H9 (cell line): ENCODE data around the gene KRT31. TPM values are rescaled to one million over a fixed set of nuclear protein-coding genes. Genes with fewer than 3 reads are reported as not detected.

Experiments used
- DNase-seq: peaks from one replicate; pipeline ENCODE4 v3.0.0-alpha.2; 2017
- H2AFZ ChIP-seq: one replicate; pipeline ENCODE4 v1.6.1; 2013; ENCODE audit warnings: mild to moderate bottlenecking, low read length, control low read depth, moderate library complexity
- H2AK5ac ChIP-seq: 2 replicates; pipeline ENCODE4 v1.6.1; 2013; ENCODE audit warnings: low read length, control low read depth, mixed read lengths; ENCODE audit not compliant: insufficient read length
- H2BK120ac ChIP-seq: one replicate; pipeline ENCODE4 v1.6.1; 2013; ENCODE audit warnings: low read depth, mild to moderate bottlenecking, low read length, control low read depth, inconsistent platforms; ENCODE audit not compliant: poor library complexity, severe bottlenecking
- H2BK12ac ChIP-seq: 2 replicates; pipeline ENCODE4 v1.6.1; 2013; ENCODE audit warnings: low read length, control low read depth, mixed read lengths, low read depth; ENCODE audit not compliant: insufficient read length
- H2BK15ac ChIP-seq: 2 replicates; pipeline ENCODE4 v1.6.1; 2013; ENCODE audit warnings: low read depth, low read length, control low read depth
- H2BK20ac ChIP-seq: one replicate; pipeline ENCODE4 v1.6.1; 2013; ENCODE audit warnings: low read depth, mild to moderate bottlenecking, low read length, control low read depth, inconsistent platforms; ENCODE audit not compliant: poor library complexity, severe bottlenecking
- H2BK5ac ChIP-seq: 2 replicates; pipeline ENCODE4 v1.6.1; 2013; ENCODE audit warnings: low read length, control low read depth, mixed read lengths; ENCODE audit not compliant: insufficient read length
- H3K14ac ChIP-seq: 2 replicates; pipeline ENCODE4 v1.6.1; 2013; ENCODE audit warnings: low read length, control low read depth; ENCODE audit not compliant: insufficient read depth
- H3K18ac ChIP-seq: 2 replicates; pipeline ENCODE4 v1.6.1; 2013; ENCODE audit warnings: low read depth, mild to moderate bottlenecking, mixed read lengths, low read length, control low read depth; ENCODE audit not compliant: insufficient read length
- H3K23ac ChIP-seq: 2 replicates; pipeline ENCODE4 v1.6.1; 2013; ENCODE audit warnings: low read length, control low read depth, mixed read lengths, low read depth; ENCODE audit not compliant: insufficient read length
- H3K23me2 ChIP-seq: 2 replicates; pipeline ENCODE4 v1.6.1; 2013; ENCODE audit warnings: low read depth, mild to moderate bottlenecking, mixed read lengths, low read length, control low read depth; ENCODE audit not compliant: insufficient read length, poor library complexity, severe bottlenecking
- H3K27ac ChIP-seq: 2 replicates; pipeline ENCODE4 v1.5.1; 2013; ENCODE audit warnings: low read length, control low read depth, mixed read lengths, low read depth; ENCODE audit not compliant: insufficient read length
- H3K27me3 ChIP-seq: 2 replicates; pipeline ENCODE4 v1.6.1; 2013; ENCODE audit warnings: low read length, control low read depth, inconsistent platforms; ENCODE audit not compliant: insufficient read depth
- H3K4ac ChIP-seq: 2 replicates; pipeline ENCODE4 v1.6.1; 2013; ENCODE audit warnings: low read depth, mild to moderate bottlenecking, control low read depth, inconsistent platforms, low read length, moderate library complexity
- H3K4me1 ChIP-seq: 2 replicates; pipeline ENCODE4 v1.6.1; 2013; ENCODE audit warnings: low read length, control low read depth, inconsistent platforms; ENCODE audit not compliant: insufficient read depth
- H3K4me2 ChIP-seq: 2 replicates; pipeline ENCODE4 v1.6.1; 2013; ENCODE audit warnings: low read length, control low read depth, mixed read lengths; ENCODE audit not compliant: insufficient read length, insufficient read depth
- H3K56ac ChIP-seq: 2 replicates; pipeline ENCODE4 v1.6.1; 2013; ENCODE audit warnings: low read depth, mild to moderate bottlenecking, mixed read lengths, low read length, control low read depth; ENCODE audit not compliant: insufficient read length
- H3K79me1 ChIP-seq: 2 replicates; pipeline ENCODE4 v1.6.1; 2013; ENCODE audit warnings: low read depth, mild to moderate bottlenecking, moderate library complexity, low read length, control low read depth, inconsistent platforms; ENCODE audit not compliant: insufficient read depth, poor library complexity, severe bottlenecking
- H3K79me2 ChIP-seq: 2 replicates; pipeline ENCODE4 v1.6.1; 2013; ENCODE audit warnings: low read length, control low read depth, inconsistent platforms; ENCODE audit not compliant: insufficient read depth
- H3K9ac ChIP-seq: 2 replicates; pipeline ENCODE4 v1.6.1; 2013; ENCODE audit warnings: low read length, control low read depth, mixed read lengths; ENCODE audit not compliant: insufficient read length; ENCODE audit errors: extremely low read depth
- H3K9me3 ChIP-seq: one replicate; pipeline ENCODE4 v1.6.1; 2013; ENCODE audit warnings: low read depth, low read length, inconsistent platforms; ENCODE audit not compliant: control insufficient read depth
- H3T11ph ChIP-seq: one replicate; pipeline ENCODE4 v1.6.1; 2013; ENCODE audit warnings: mild to moderate bottlenecking, low read length, control low read depth, inconsistent platforms
- H4K20me1 ChIP-seq: one replicate; pipeline ENCODE4 v1.6.1; 2013; ENCODE audit not compliant: control insufficient read depth, insufficient read length, insufficient read depth
- H4K5ac ChIP-seq: 2 replicates; pipeline ENCODE4 v1.6.1; 2013; ENCODE audit warnings: low read depth, mild to moderate bottlenecking, mixed read lengths, low read length, control low read depth; ENCODE audit not compliant: insufficient read length
- H4K8ac ChIP-seq: replicated peaks from 2 replicates; pipeline ENCODE4 v1.6.1; 2013; ENCODE audit warnings: low read length, control low read depth, mixed read lengths, low read depth; ENCODE audit not compliant: insufficient read length
- H4K91ac ChIP-seq: 2 replicates; pipeline ENCODE4 v1.6.1; 2013; ENCODE audit warnings: low read depth, mild to moderate bottlenecking, moderate library complexity, mixed read lengths, low read length, control low read depth; ENCODE audit not compliant: insufficient read length
- H3K27ac Mint-ChIP-seq, 3 experiments: 2 replicates in 2 of 3; 3 replicates in 1 of 3; pipeline ENCODE4 v1.8.0; 2020 to 2021; ENCODE audit warnings: mixed read lengths in 3 of 3, mild to moderate bottlenecking in 1 of 3, moderate library complexity in 1 of 3
- H3K27me3 Mint-ChIP-seq: 2 replicates; pipeline ENCODE4 v1.8.0; 2021; ENCODE audit warnings: low read depth, mild to moderate bottlenecking, moderate library complexity, mixed read lengths
- H3K36me3 Mint-ChIP-seq, 3 experiments: 2 replicates in 2 of 3; 3 replicates in 1 of 3; pipeline ENCODE4 v1.8.0; 2020 to 2021; ENCODE audit warnings: low read depth in 3 of 3, mixed read lengths in 3 of 3; ENCODE audit not compliant: insufficient read depth in 1 of 3
- H3K4me1 Mint-ChIP-seq, 2 experiments: 2 replicates each; pipeline ENCODE4 v1.8.0; 2020; ENCODE audit warnings: mixed read lengths in 2 of 2
- H3K4me3 Mint-ChIP-seq, 2 experiments: 2 replicates in 1 of 2; 3 replicates in 1 of 2; pipeline ENCODE4 v1.8.0; 2020 to 2021; ENCODE audit warnings: mild to moderate bottlenecking in 2 of 2, mixed read lengths in 2 of 2, moderate library complexity in 1 of 2
- H3K9me3 Mint-ChIP-seq, 2 experiments: 2 replicates in 1 of 2; 3 replicates in 1 of 2; pipeline ENCODE4 v1.8.0; 2020; ENCODE audit warnings: mild to moderate bottlenecking in 2 of 2, mixed read lengths in 2 of 2, moderate library complexity in 1 of 2
- CTCF ChIP-seq: fragments of 200-600 bp; sonication (generic); conservative IDR thresholded peaks from 3 replicates; pipeline ENCODE4 v1.8.0; 2021; ENCODE audit warnings: antibody characterized with exemption, mild to moderate bottlenecking
- WGBS: extraction: QIAGEN DNeasy Blood & Tissue Kit; methylation state at CpG from one replicate; pipeline ENCODE4 v1.1.7; 2013; ENCODE audit warnings: missing lambda C conversion rate, low lambda C conversion rate, mixed read lengths; ENCODE audit not compliant: insufficient read length; ENCODE audit errors: extremely low coverage; 5-methylcytosine and 5-hydroxymethylcytosine counted together
- total RNA-seq: library from RNA; stranded (reverse); gene quantifications from 2 replicates; pipeline ENCODE4 v1.2.1, GENCODE V29; 2021

KRT31 gene
- total RNA-seq, 1 experiment from 2014 or later, result not detected

- H3K79me1 ChIP-seq, result no peaks in the 10 kb centered on the region
- no peak overlapping the region for H3K27ac Mint-ChIP-seq
- no peak overlapping the region for H3K4me3 Mint-ChIP-seq
- H4K20me1 ChIP-seq, result no peaks in the 10 kb centered on the region
- no peak overlapping the region for H4K91ac ChIP-seq
- H3K4me1 ChIP-seq, result no peaks in the 10 kb centered on the region
- H3K4me1 Mint-ChIP-seq, result peaks cover 0 to 5% of the 10 kb centered on the region in 2 experiments; a peak in 1 of 4 replicates
- H3K4me2 ChIP-seq, result no peak overlapping the region
- H3K18ac ChIP-seq, result no peak overlapping the region
- H2BK20ac ChIP-seq, result no peak overlapping the region
- no CpG with 5 or more reads among the region's 4 CpGs for WGBS
- no peak overlapping the region for H3K23ac ChIP-seq
- DNase-seq, result no peak
- H4K8ac ChIP-seq, result no peak overlapping the region
- H3K9me3 Mint-ChIP-seq, result peaks cover 0 to 10% of the 10 kb centered on the region in 2 experiments; a peak in 3 of 5 replicates
- no peak overlapping the region for H2AFZ ChIP-seq
- no peak overlapping the region for H2BK5ac ChIP-seq
- no peak overlapping the region for H2BK12ac ChIP-seq
- H3K9me3 ChIP-seq, result no peaks in the 10 kb centered on the region
- H3K9ac ChIP-seq, result no peak overlapping the region
- no peaks in the 10 kb centered on the region for H3K27me3 ChIP-seq
- H2BK15ac ChIP-seq, result no peak overlapping the region
- no peak overlapping the region for H3K27ac ChIP-seq
- no peaks in the 10 kb centered on the region for H3K27me3 Mint-ChIP-seq
- H3K36me3 Mint-ChIP-seq, result 0 out of 7 replicates have a peak, but pooled peaks cover 0 to 2% (median 0%) of the 10 kb centered on the region in 3 experiments
- no peak overlapping the region for H4K5ac ChIP-seq
- no peaks in the 10 kb centered on the region for H3K23me2 ChIP-seq
- TF ChIP-seq CTCF, result no peak
- H3K4ac ChIP-seq, result no peak overlapping the region
- no peak overlapping the region for H3T11ph ChIP-seq
- H2AK5ac ChIP-seq, result no peak overlapping the region
- no peak overlapping the region for H2BK120ac ChIP-seq
- H3K79me2 ChIP-seq, result no peaks in the 10 kb centered on the region
- no peak overlapping the region for H3K14ac ChIP-seq
- no peak overlapping the region for H3K56ac ChIP-seq
Observed at GRCh38 chr17:41387670-41388069, 9.7 kb downstream of the KRT31 start.
